ENCODE measurements around the gene HMGN4.

- no peak for TF ChIP-seq REST (IDR thresholded peaks at IDR 0.05; ENCODE audit: low read depth, low read length)
- TF ChIP-seq CTCF (IDR thresholded peaks at IDR 0.05), result no peak
- no peak for TF ChIP-seq IRF3 (IDR thresholded peaks at IDR 0.05; ENCODE audit: low read depth, low read length)
- no peak for TF ChIP-seq TAF1 (IDR thresholded peaks at IDR 0.05; ENCODE audit: borderline replicate concordance, low read depth, low read length)
- TF ChIP-seq EP300 (IDR thresholded peaks at IDR 0.05; ENCODE audit: borderline replicate concordance in 1 of 2, low read depth in 1 of 2, low read length in 1 of 2), result no peak
- no peak for TF ChIP-seq MAX (IDR thresholded peaks at IDR 0.05; ENCODE audit: low read depth)
- no peak for TF ChIP-seq RCOR1 (IDR thresholded peaks at IDR 0.05; ENCODE audit: low read length)
- no peak for TF ChIP-seq GABPA (IDR thresholded peaks at IDR 0.05; ENCODE audit: low read depth)
These were observed 39.5 kb downstream of the HMGN4 start for GRCh38 chr6:26577720-26578072.

Measured in SK-N-SH (cell line).